HG03439 (cell line): ENCODE results near the gene SPTBN5.

Experiments used
- ATAC-seq: cut with Tn5 transposase; IDR thresholded peaks from one replicate; pipeline ENCODE4 v1.9.1; 2021; ENCODE audit warnings: mild to moderate bottlenecking, moderate library complexity; ENCODE audit not compliant: unreplicated experiment

Gene SPTBN5

DNA sequence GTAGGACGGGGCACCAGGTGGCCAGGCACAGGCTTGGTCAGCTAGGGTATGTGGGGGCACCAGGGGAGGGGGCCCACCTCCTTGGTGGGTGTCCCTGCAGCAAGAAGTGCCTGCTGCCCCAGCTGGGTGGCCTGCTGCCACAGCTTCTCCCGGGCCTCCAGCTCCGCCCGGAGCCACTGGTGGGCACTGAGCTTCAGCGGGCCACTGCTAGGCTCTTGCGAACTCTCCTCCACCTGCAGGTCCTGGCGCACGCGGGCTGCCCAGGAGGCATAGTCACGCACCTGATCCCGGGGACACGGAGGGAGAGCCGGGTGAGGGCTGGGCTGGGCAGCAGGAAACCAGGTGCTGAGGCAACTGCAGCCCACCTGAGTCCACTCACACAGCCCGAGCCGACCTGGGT, 25.5 kb downstream of the SPTBN5 start:
- ATAC-seq, result no peak

- ATAC-seq, result no peak
Measured at GRCh38 chr15:41866872-41867579, 26.8 kb downstream of the SPTBN5 start.

DNA sequence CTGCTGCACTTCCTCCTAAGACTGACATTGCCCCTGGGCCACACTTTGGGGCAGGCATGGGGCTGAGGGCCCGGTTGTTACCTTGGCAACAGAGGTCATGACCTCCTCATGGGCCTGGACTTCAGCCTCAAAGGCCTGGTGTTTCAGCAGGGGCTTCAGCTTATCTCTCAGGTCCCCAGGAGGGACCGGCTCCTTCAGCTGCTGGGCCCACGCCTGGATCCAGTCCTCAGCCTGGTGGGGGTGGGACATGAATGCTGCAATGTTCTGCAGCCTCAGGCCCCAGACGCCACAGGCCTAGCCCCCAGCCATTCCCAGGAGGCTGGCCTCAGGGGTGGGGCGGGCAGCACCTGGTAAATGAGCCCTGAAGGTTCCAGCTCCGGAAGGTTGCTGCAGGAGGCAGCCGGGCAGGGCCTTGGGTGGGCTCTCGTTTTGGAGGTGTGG, 27.6 kb downstream of the SPTBN5 start:
- ATAC-seq, result no peak

- no peak for ATAC-seq
Measured at GRCh38 chr15:41865490-41866055, 28.3 kb downstream of the SPTBN5 start.

DNA sequence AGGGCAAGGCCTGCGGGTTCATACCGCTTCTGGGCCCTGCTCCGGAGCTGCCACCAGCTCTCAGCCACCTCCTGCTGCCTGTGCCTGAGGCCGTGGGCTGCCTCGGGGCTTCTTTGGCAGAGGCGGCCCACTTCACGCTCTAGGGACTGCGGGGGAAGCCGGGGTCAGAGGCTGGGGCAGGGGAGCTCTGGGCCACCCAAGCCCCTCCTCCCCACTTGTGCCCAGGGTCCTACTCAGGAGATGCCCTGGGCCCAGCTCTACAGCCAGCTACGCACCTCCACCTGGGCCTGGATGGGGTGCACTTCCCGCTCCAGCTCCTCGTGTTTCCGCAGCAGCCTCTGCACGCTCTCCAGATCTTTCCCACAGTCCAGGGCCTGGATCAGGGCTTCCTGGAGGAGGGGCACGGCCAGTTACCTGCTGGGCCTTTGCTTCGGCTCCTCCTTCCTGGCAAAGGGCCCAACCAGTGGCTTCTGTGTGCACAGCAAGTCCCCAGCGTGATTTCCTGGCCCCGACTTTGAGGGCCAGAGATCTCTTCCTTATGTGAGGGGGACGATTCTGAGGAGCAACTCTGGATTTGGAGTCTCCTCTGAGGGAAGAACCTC, 31.2 kb downstream of the SPTBN5 start:
- no peak for ATAC-seq

- no peak for ATAC-seq
Measured at GRCh38 chr15:41861736-41862356, 32.0 kb downstream of the SPTBN5 start.

DNA sequence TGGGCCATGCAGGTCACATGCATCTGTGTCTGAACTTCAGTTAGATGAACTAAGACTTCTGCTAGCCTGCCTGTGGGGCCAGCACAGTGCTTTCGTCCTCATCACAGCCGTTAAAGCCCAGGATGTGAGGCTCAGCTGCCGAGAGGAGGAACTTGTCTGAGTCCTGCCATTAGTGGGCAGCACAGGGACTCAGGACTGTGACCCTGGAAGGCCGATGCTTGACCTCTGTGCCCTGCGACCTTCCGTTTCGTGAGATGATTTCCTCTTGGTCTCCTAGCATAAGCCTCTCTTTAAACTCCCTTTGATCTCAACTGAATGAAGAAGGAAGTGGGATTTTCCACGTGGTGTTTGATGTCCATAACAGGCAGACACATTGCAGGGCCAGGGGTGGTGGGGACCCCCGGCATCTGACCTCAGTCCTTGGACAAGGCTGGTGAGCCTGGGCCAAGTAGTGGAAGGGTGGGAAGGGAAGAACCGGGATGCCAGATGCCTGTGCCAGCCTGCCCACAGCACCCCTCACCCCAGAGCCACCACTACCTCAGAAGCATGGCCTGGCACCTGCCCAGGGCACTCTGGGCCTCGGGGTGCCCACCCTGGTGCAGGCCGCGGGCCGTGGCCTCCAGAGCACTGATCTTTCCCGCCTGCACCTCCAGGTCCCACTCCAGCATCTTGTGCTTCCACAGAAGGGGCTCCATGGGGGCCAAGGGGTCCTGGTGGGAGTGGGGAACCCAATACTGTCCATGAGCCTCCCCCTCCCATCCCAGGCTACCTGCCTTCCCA, 33.6 kb downstream of the SPTBN5 start:
- no peak for ATAC-seq

- ATAC-seq, result no peak
Measured at GRCh38 chr15:41858756-41859155, 35.1 kb downstream of the SPTBN5 start.

GRCh38 chr15:41857316-41857715, 36.5 kb downstream of the SPTBN5 start:
- ATAC-seq, result no peak

GRCh38 chr15:41856716-41857115, 37.1 kb downstream of the SPTBN5 start:
- ATAC-seq, result no peak

DNA sequence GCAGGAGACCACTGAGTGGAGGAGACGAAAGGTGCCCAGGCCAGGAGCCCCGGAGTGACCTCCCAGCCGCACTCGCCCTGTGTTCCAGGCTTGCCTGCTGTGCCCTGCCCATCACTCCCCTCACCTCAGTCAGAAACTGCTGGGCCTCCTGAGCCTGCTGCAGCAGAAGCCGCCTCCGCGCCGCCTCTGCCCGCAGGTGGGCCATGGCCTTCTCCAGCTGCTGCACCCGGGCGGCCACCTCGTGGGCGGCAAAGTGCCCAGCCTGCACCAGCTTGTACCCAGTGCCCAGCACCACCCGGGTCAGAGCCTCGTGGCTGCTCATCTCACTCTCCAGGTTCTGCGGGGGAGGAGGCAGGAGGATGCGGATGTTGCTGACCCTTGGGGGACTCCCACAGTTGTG, 37.6 kb downstream of the SPTBN5 start:
- ATAC-seq, result no peak

DNA sequence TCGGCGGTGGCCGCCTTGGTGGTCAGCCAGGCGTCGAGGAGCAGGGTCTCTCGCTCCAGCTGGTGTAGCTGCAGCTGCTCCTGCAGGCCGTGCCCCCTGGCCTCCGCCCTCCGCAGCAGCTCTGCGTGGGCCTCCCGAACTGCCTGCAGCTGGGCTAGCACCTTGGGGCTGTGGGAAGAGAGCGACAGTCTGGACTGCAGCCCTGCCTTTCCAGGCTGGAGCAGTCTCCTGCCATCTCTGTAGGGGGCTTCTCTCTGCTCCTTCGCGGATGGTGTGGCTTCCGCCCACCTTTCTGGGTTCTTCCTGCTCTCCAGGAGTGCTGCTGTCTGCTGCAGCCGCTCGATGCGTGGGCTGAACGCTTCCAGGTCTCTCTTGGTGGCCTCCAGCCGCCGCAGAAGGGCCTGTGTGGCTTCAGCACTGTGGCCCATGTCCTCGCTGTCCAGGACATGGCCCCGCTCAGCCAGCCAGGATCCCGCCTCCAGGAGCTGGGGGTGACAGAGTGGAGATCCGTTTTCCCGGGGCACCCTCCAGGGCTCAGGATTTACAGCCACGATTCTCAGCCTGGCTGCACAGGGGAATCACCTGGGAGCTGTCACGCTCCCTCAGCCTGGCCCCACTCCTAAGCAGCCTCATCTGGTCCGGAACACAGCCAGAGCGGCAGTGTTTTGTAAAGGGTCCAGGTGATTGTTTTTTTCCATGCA, 38.4 kb downstream of the SPTBN5 start:
- no peak for ATAC-seq

DNA sequence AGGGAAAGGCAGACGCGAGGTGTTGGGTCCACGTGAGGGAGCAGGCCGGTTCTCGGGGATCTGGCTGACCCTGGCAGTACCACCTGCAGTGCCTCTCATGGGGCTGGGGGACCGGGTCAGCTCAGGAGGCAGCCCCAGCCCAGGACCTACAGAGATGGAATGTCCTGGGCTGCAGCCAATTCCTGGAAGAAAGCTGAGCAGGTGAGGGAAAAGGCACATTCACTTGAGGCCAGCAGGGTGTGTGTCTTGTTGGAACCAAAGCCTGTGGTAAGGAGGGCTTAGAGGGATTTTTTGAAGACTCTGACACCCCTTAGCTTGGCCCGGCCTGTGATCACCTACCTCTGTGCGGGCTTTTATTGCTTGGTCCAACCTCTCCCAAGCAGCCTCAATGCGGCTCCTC, 39.4 kb downstream of the SPTBN5 start:
- ATAC-seq, result no peak

DNA sequence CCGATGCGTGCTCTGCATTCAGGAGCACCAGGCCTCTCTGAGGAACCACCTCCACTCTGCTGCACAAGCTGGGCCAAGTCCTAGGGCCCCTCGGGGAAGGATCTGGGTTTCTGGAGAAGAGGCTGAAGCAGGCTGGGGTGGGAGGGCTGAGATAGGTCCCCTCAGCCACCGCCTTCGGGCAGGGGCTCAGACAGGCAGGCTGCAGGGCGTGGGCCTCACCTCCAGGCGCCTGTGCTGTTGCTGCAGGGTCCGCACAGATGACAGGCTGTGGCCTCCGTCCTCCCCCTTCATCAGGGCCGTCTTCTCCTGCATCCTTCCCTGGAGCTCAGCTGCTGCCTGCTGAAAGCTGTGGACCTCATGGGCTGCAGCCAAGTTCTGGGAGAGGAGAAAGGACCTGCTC, 40.0 kb downstream of the SPTBN5 start:
- no peak for ATAC-seq

DNA sequence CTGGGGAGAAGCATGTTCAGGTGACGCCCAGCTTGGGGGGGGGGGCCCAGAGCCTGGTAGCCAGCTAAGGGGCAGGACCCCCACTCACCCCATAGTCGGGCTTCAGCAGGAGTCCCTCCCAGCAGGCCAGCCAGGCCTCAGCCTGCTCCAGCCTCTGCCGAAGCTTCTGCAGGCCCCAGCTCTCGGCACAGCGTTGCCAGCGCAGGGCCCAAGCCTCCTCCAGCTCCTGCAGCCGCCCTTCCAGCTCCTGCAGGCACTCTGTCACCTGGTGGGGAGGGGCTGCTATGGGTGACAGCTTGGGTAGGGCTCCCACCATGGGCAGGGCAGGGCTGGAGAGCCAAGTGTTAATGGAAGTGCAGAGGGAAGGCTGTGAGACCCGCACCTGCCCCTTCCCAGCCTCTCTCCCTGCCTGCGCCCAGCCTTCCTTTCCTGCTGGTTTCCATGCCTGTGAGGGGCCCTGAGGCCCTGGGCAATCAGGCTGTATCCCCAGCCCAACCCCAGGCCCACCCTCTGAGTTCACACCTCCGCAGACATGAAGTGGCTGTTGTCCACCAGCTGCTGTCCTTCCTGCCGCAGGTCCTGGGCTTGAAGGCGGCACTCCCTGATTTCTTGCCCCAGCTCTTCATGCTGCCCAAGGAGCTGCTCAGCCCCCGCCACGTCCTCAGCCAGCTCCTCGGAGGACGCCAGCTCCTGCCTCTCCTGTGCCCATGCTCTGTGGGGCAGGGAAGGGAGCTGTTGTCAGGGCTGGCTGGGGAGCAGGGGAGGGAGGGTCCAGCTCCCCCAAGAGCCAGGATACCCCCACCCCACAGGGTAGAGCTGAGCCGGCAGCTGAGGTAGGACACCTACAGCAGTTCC, 40.9 kb downstream of the SPTBN5 start:
- no peak for ATAC-seq

DNA sequence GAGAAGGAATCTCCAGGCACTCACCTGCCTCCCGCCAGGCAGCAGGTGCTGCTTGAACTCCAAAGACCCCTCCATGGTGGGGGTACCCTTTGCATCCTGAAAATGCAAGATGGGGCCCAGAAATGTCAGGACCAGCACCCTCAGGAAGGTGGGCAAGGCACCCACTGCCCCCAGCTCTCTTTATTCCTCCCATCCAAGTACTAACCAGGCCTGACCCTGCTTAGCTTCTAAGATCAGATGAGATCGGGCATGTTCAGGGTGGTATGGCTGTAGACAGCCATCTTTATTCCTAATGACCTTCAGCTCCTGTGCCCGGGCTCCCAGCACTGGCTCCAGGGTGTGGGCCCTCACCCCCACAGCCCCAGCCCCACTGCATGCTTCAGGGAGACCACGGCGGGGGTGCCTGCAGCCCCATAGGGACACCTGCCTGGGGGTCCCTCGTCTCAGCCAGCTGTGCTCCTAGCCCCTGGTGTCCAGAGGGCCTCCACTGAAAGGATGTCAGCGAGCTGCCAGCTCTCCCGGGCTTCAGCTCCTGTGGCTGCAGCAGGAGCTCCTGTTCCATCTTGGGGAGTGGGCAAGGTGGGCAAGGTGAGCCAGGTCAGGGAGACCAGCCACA, 42.0 kb downstream of the SPTBN5 start:
- no peak for ATAC-seq

GRCh38 chr15:41851167-41851523, 42.7 kb downstream of the SPTBN5 start:
- ATAC-seq, result no peak

GRCh38 chr15:41850482-41851166, 43.2 kb downstream of the SPTBN5 start:
- no peak for ATAC-seq

GRCh38 chr15:41849861-41850260, 44.0 kb downstream of the SPTBN5 start:
- no peak for ATAC-seq
